GM12878 (cell line): Measurements from ENCODE around the gene GAB3. TPM values are rescaled to one million over a fixed set of nuclear protein-coding genes. Genes with fewer than 3 reads are reported as not detected.

Experiments
- ATAC-seq: fragments of 200-7000 bp; cut with Tn5 transposase; 3 replicates; pipeline ENCODE4 v1.9.1; 2020; ENCODE audit warnings: mild to moderate bottlenecking, moderate library complexity
- BruUV-seq: library from RNA; stranded (reverse); fragments of 400-500 nt; replicated peaks from 2 replicates; lab custom pipeline; 2021; lab: Mats Ljungman, UMichigan
- CTCF ChIA-PET: fragments of 300-600 bp; sonication (Branson Sonifier 250); formaldehyde crosslinking; extraction: SDS; loops from one replicate; lab custom pipeline; 2021; ENCODE audit warnings: inconsistent platforms; lab: Yijun Ruan, JAX
- POLR2A ChIA-PET: fragments of 350-600 bp; formaldehyde crosslinking; extraction: SDS; loops from one replicate; lab custom pipeline; 2021; ENCODE audit warnings: inconsistent platforms; lab: Charles Lee
- RAD21 ChIA-PET: fragments of 300-600 bp; sonication (Branson Sonifier 250); formaldehyde crosslinking; loops from one replicate; lab custom pipeline; 2023; ENCODE audit warnings: antibody characterized with exemption; ENCODE audit not compliant: unreplicated experiment; lab: Charles Lee
- SMC1A ChIA-PET: fragments of 300-600 bp; sonication (Branson Sonifier 250); formaldehyde crosslinking; loops from one replicate; lab custom pipeline; 2023; ENCODE audit not compliant: unreplicated experiment, uncharacterized antibody; lab: Charles Lee
- DNase-seq: peaks from one replicate; pipeline ENCODE4 v3.0.0-alpha.2; 2011; ENCODE audit warnings: low read depth, low spot score
- FAIRE-seq: peaks from 3 replicates; lab custom pipeline; 2011; peaks lifted over from hg19 to GRCh38; lab: Jason Lieb, UNC
- H2AFZ ChIP-seq: 2 replicates; pipeline ENCODE4 v1.6.0; 2011; ENCODE audit warnings: low read depth, low read length, control low read depth; ENCODE audit not compliant: control insufficient read depth
- H3K27ac ChIP-seq: 2 replicates; pipeline ENCODE4 v1.5.1; 2011; ENCODE audit warnings: control low read depth; ENCODE audit not compliant: control insufficient read depth, insufficient read depth
- H3K27me3 ChIP-seq, 2 experiments: replicated peaks in 1 of 2; 2 replicates each; pipeline versions ENCODE4 v1.6.0 to v1.6.1; 2011; ENCODE audit warnings: low read length in 1 of 2; ENCODE audit not compliant: control insufficient read depth in 2 of 2, insufficient read depth in 2 of 2
- H3K36me3 ChIP-seq, 2 experiments: 2 replicates each; pipeline ENCODE4 v1.5.1; 2011; ENCODE audit warnings: low read length in 1 of 2; ENCODE audit not compliant: control insufficient read depth in 2 of 2, insufficient read depth in 2 of 2
- H3K4me1 ChIP-seq: 2 replicates; pipeline ENCODE4 v1.6.1; 2011; ENCODE audit warnings: mild to moderate bottlenecking, low read length, moderate library complexity, mixed read lengths; ENCODE audit not compliant: control insufficient read depth, insufficient read depth
- H3K4me2 ChIP-seq: 2 replicates; pipeline ENCODE4 v1.6.0; 2011; ENCODE audit warnings: control low read depth; ENCODE audit not compliant: control insufficient read depth, insufficient read depth
- H3K4me3 ChIP-seq: fragments of 200-600 bp; sonication (generic); 2 replicates; pipeline ENCODE4 v1.5.1; 2016
- H3K79me2 ChIP-seq: 2 replicates; pipeline ENCODE4 v1.6.0; 2011; ENCODE audit warnings: low read length; ENCODE audit not compliant: control insufficient read depth, insufficient read depth
- H3K9ac ChIP-seq: 2 replicates; pipeline ENCODE4 v1.8.0; 2011; ENCODE audit warnings: low read length, control low read depth, mixed read lengths; ENCODE audit not compliant: control insufficient read depth, insufficient read depth
- H3K9me3 ChIP-seq: replicated peaks from 3 replicates; pipeline ENCODE4 v1.5.1; 2011; ENCODE audit warnings: mild to moderate bottlenecking, low read length; ENCODE audit not compliant: control insufficient read depth, insufficient read depth
- H4K20me1 ChIP-seq: 2 replicates; pipeline ENCODE4 v1.6.0; 2011; ENCODE audit not compliant: control insufficient read depth, insufficient read depth
- BRCA1 ChIP-seq: IDR thresholded peaks from 2 replicates; pipeline ENCODE4 v1.6.1; 2011; ENCODE audit warnings: low read depth, low read length, improper control_type of control experiment
- IRF4 ChIP-seq: IDR thresholded peaks from 2 replicates; pipeline ENCODE4 v1.6.1; 2011; ENCODE audit warnings: low read depth, low read length
- NKRF ChIP-seq: fragments of 450-650 bp; conservative IDR thresholded peaks from 2 replicates; pipeline ENCODE4 v1.6.1; 2017; ENCODE audit warnings: mild to moderate bottlenecking, moderate library complexity
- PAX5 ChIP-seq: IDR thresholded peaks from 2 replicates; pipeline ENCODE4 v1.6.1; 2011; ENCODE audit warnings: low read depth, low read length, borderline replicate concordance
- SMC3 ChIP-seq: IDR thresholded peaks from 2 replicates; pipeline ENCODE4 v1.6.1; 2011; ENCODE audit warnings: low read length, improper control_type of control experiment, borderline replicate concordance
- SRF ChIP-seq, 2 experiments: IDR thresholded peaks; 2 replicates each; pipeline ENCODE4 v1.6.1; 2011; ENCODE audit warnings: low read depth in 2 of 2, low read length in 2 of 2, mild to moderate bottlenecking in 1 of 2, moderate library complexity in 1 of 2
- WRNIP1 ChIP-seq: IDR thresholded peaks from 2 replicates; pipeline ENCODE4 v1.6.1; 2011; ENCODE audit warnings: low read depth, low read length, improper control_type of control experiment, borderline replicate concordance
- WGBS: methylation state at CpG from one replicate; pipeline ENCODE4 v1.1.6; 2016; ENCODE audit warnings: low lambda C conversion rate; ENCODE audit not compliant: insufficient replicate concordance, insufficient coverage; ENCODE audit errors: missing lambda C conversion rate; 5-methylcytosine and 5-hydroxymethylcytosine counted together
- in situ Hi-C: fragments of 300-500 bp; cut with MboI; formaldehyde crosslinking; loops from 9 replicates; pipeline ENCODE4 v1.14.3; 2018; ENCODE audit warnings: mixed read lengths
- intact Hi-C: fragments of 100-400 bp; cut with micrococcal nuclease; formaldehyde crosslinking; loops from one replicate; pipeline ENCODE4 v1.14.2; 2022; ENCODE audit not compliant: unreplicated experiment
- polyA plus RNA-seq, 11 experiments: library from polyadenylated mRNA; depleted of rRNA in 4 of 11; unstranded in 6 of 11; stranded (reverse) in 5 of 11; fragments of >200 nt; fragmentation: Nextera tagmentation in 4 of 11; fragmentation: Illumina TruSeq in 1 of 11; extraction: Ambion mirVana in 4 of 11; extraction: Trizol in 1 of 11; gene quantifications; 1 replicate in 1 of 11; 2 replicates in 10 of 11; pipeline versions ENCODE4 v1.2.1 to v1.2.3, GENCODE V29; 2011 to 2016; ENCODE audit warnings: inconsistent platforms in 2 of 11, missing spikeins in 2 of 11, low read depth in 1 of 11
- total RNA-seq, 4 experiments: library from RNA; depleted of rRNA in 3 of 4; stranded (reverse); fragments of >200 nt in 3 of 4; fragmentation: Illumina TruSeq in 1 of 4; extraction: Trizol in 1 of 4; gene quantifications; 2 replicates each; pipeline versions ENCODE4 v1.2.1 to v1.2.3, GENCODE V29; 2013 to 2021
- TF ChIP-seq, protein P1 (sequence below): IDR thresholded peaks from 2 replicates; pipeline ENCODE4 v1.6.1; 2012; ENCODE audit warnings: improper control_type of control experiment, low read depth, low read length; ENCODE audit not compliant: insufficient replicate concordance
- TF ChIP-seq, protein P2 (sequence below): fragments of 450-650 bp; IDR thresholded peaks from 2 replicates; pipeline ENCODE4 v1.6.1; 2017; ENCODE audit warnings: mild to moderate bottlenecking, moderate library complexity

GAB3 gene
- total and polyA plus RNA-seq, 10 of the 15 experiments (the other 5 are each of a cell fraction or from before 2014, with no cell fraction given): 0.10 to 2.0 (median 0.85) TPM

DNA sequence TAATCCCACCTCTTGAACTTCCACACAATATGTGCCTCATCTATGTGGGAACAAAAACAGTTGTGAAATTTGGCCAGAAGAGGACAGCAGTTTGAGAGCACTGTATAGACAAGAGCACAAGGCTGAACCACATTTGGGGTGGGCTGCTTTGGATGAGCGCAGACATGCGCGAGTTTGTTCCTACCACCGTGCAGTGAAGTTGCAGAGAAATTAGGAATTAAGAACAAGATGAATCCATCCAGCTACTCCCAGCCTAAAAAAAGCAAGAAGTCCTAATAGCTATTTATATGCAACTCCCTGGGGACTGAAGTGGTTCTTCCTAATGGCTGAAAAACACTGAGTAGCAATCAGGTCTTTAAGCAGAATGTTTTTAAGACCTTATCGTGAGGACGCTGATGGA, 1.0 kb downstream of the GAB3 start (continued):
- TF ChIP-seq SRF (IDR thresholded peaks at IDR 0.05; ENCODE audit: low read depth in 2 of 2, low read length in 2 of 2) (no peak), BRCA1 (no peak), PAX5 (no peak)

- Histone ChIP-seq H3K4me3 (no peak overlapping the region), H3K36me3 (no peaks in the 10 kb centered on the region), H3K9ac (no peak overlapping the region), H3K4me1 (no peaks in the 10 kb centered on the region), H2AFZ (peak overlapping the region; percentile 41), H3K4me2 (peak overlapping the region; percentile 30; the same call in 1 of the 2 replicates), H3K79me2 (no peaks in the 10 kb centered on the region), H4K20me1 (no peaks in the 10 kb centered on the region), H3K27ac (no peak overlapping the region), H3K9me3 (no peaks in the 10 kb centered on the region), H3K27me3 (no peaks in the 10 kb centered on the region)
- ATAC-seq (peak; percentile 85), FAIRE-seq (peak; percentile 87), DNase-seq (no peak)
- intact Hi-C loops (loop anchor here (1.0 to 2.0 kb wide), 2 partner anchors 24 to 92 kb away; no protein-coding TSS in a partner anchor), in situ Hi-C loops (loop anchor here (25.0 kb wide), 1 partner anchor 162 kb away; the partner anchor contains the start of gene CTAG1A)
- ChIA-PET RAD21 (interaction anchor here (0.8 to 2.8 kb wide), 11 partner anchors 15 to 91 kb away, joined by 3 to 16 read pairs (median 4); partner anchors contain the start of genes DKC1 and SMIM9), CTCF (interaction anchor here (0.6 to 3.9 kb wide), 35 partner anchors 8 to 206 kb away, joined by 3 to 28 read pairs (median 4); partner anchors contain the start of genes DKC1 and MPP1), POLR2A (no interaction called here), SMC1A (interaction anchor here (0.6 to 2.1 kb wide), 20 partner anchors 10 to 94 kb away, joined by 3 to 7 read pairs (median 4); partner anchors contain the start of genes DKC1 and SMIM9)
- WGBS: 21% methylated on average over 11 of the region's 11 CpGs
- no TSS peak for BruUV-seq
- TF ChIP-seq, protein P1, sequence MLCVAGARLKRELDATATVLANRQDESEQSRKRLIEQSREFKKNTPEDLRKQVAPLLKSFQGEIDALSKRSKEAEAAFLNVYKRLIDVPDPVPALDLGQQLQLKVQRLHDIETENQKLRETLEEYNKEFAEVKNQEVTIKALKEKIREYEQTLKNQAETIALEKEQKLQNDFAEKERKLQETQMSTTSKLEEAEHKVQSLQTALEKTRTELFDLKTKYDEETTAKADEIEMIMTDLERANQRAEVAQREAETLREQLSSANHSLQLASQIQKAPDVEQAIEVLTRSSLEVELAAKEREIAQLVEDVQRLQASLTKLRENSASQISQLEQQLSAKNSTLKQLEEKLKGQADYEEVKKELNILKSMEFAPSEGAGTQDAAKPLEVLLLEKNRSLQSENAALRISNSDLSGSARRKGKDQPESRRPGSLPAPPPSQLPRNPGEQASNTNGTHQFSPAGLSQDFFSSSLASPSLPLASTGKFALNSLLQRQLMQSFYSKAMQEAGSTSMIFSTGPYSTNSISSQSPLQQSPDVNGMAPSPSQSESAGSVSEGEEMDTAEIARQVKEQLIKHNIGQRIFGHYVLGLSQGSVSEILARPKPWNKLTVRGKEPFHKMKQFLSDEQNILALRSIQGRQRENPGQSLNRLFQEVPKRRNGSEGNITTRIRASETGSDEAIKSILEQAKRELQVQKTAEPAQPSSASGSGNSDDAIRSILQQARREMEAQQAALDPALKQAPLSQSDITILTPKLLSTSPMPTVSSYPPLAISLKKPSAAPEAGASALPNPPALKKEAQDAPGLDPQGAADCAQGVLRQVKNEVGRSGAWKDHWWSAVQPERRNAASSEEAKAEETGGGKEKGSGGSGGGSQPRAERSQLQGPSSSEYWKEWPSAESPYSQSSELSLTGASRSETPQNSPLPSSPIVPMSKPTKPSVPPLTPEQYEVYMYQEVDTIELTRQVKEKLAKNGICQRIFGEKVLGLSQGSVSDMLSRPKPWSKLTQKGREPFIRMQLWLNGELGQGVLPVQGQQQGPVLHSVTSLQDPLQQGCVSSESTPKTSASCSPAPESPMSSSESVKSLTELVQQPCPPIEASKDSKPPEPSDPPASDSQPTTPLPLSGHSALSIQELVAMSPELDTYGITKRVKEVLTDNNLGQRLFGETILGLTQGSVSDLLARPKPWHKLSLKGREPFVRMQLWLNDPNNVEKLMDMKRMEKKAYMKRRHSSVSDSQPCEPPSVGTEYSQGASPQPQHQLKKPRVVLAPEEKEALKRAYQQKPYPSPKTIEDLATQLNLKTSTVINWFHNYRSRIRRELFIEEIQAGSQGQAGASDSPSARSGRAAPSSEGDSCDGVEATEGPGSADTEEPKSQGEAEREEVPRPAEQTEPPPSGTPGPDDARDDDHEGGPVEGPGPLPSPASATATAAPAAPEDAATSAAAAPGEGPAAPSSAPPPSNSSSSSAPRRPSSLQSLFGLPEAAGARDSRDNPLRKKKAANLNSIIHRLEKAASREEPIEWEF: no peak
- TF ChIP-seq NKRF (no peak), WRNIP1 (no peak), SMC3 (peak; percentile 69), IRF4 (no peak)
- TF ChIP-seq, protein P2, sequence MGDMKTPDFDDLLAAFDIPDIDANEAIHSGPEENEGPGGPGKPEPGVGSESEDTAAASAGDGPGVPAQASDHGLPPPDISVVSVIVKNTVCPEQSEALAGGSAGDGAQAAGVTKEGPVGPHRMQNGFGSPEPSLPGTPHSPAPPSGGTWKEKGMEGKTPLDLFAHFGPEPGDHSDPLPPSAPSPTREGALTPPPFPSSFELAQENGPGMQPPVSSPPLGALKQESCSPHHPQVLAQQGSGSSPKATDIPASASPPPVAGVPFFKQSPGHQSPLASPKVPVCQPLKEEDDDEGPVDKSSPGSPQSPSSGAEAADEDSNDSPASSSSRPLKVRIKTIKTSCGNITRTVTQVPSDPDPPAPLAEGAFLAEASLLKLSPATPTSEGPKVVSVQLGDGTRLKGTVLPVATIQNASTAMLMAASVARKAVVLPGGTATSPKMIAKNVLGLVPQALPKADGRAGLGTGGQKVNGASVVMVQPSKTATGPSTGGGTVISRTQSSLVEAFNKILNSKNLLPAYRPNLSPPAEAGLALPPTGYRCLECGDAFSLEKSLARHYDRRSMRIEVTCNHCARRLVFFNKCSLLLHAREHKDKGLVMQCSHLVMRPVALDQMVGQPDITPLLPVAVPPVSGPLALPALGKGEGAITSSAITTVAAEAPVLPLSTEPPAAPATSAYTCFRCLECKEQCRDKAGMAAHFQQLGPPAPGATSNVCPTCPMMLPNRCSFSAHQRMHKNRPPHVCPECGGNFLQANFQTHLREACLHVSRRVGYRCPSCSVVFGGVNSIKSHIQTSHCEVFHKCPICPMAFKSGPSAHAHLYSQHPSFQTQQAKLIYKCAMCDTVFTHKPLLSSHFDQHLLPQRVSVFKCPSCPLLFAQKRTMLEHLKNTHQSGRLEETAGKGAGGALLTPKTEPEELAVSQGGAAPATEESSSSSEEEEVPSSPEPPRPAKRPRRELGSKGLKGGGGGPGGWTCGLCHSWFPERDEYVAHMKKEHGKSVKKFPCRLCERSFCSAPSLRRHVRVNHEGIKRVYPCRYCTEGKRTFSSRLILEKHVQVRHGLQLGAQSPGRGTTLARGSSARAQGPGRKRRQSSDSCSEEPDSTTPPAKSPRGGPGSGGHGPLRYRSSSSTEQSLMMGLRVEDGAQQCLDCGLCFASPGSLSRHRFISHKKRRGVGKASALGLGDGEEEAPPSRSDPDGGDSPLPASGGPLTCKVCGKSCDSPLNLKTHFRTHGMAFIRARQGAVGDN: no peak
Measured at GRCh38 chrX:154748712-154749339, 2.1 kb downstream of the GAB3 start.
